ENCODE measurements around the gene GPANK1. TPM values are rescaled to one million over a fixed set of nuclear protein-coding genes. Genes with fewer than 3 reads are reported as not detected.
A peak's percentile ranks its signal among the peaks of the same experiment; 100 is the strongest.

Gene GPANK1
- total RNA-seq, 1 donor from 2014 or later: 18.7 TPM

- Mint-ChIP-seq H3K4me3 (ENCODE audit: unreplicated experiment) (no peak overlapping the region), H3K4me1 (ENCODE audit: unreplicated experiment) (no peaks in the 10 kb centered on the region), H3K9me3 (ENCODE audit: unreplicated experiment) (no peaks in the 10 kb centered on the region), H3K27ac (ENCODE audit: unreplicated experiment) (no peak overlapping the region), H3K27me3 (ENCODE audit: unreplicated experiment) (no peaks in the 10 kb centered on the region), H3K36me3 (ENCODE audit: unreplicated experiment) (peaks cover 43% of the 10 kb centered on the region)
- no peak for DNase-seq (ENCODE audit: extremely low spot score, unreplicated experiment)
- no peak for TF ChIP-seq CTCF (IDR thresholded peaks at IDR 0.05)
Observed at GRCh38 chr6:31643818-31644454, 20.9 kb downstream of the GPANK1 start.

GRCh38 chr6:31642798-31643570 lies 21.8 kb downstream of the GPANK1 start:
- H3K27ac Mint-ChIP-seq (ENCODE audit: unreplicated experiment): no peak overlapping the region
- no peak for TF ChIP-seq CTCF (IDR thresholded peaks at IDR 0.05)
- H3K9me3 Mint-ChIP-seq (ENCODE audit: unreplicated experiment): no peaks in the 10 kb centered on the region
- no peaks in the 10 kb centered on the region for H3K4me1 Mint-ChIP-seq (ENCODE audit: unreplicated experiment)
- H3K4me3 Mint-ChIP-seq (ENCODE audit: unreplicated experiment): no peak overlapping the region
- H3K36me3 Mint-ChIP-seq (ENCODE audit: unreplicated experiment): peaks cover 36% of the 10 kb centered on the region
- no peaks in the 10 kb centered on the region for H3K27me3 Mint-ChIP-seq (ENCODE audit: unreplicated experiment)
- no peak for DNase-seq (ENCODE audit: extremely low spot score, unreplicated experiment)

GRCh38 chr6:31641370-31641769 lies 23.4 kb downstream of the GPANK1 start:
- H3K9me3 Mint-ChIP-seq (ENCODE audit: unreplicated experiment): no peaks in the 10 kb centered on the region
- H3K36me3 Mint-ChIP-seq (ENCODE audit: unreplicated experiment): peaks cover 34% of the 10 kb centered on the region
- H3K4me3 Mint-ChIP-seq (ENCODE audit: unreplicated experiment): no peak overlapping the region
- H3K27me3 Mint-ChIP-seq (ENCODE audit: unreplicated experiment): no peaks in the 10 kb centered on the region
- no peaks in the 10 kb centered on the region for H3K4me1 Mint-ChIP-seq (ENCODE audit: unreplicated experiment)
- H3K27ac Mint-ChIP-seq (ENCODE audit: unreplicated experiment): no peak overlapping the region
- DNase-seq (ENCODE audit: extremely low spot score, unreplicated experiment): no peak
- TF ChIP-seq CTCF (IDR thresholded peaks at IDR 0.05): no peak

GRCh38 chr6:31640612-31641011 lies 24.2 kb downstream of the GPANK1 start:
- no peak for DNase-seq (ENCODE audit: extremely low spot score, unreplicated experiment)
- peaks cover 32% of the 10 kb centered on the region for H3K36me3 Mint-ChIP-seq (ENCODE audit: unreplicated experiment)
- no peaks in the 10 kb centered on the region for H3K27me3 Mint-ChIP-seq (ENCODE audit: unreplicated experiment)
- no peak for TF ChIP-seq CTCF (IDR thresholded peaks at IDR 0.05)
- no peaks in the 10 kb centered on the region for H3K9me3 Mint-ChIP-seq (ENCODE audit: unreplicated experiment)
- no peak overlapping the region for H3K4me3 Mint-ChIP-seq (ENCODE audit: unreplicated experiment)
- peak overlapping the region; percentile 23 for H3K27ac Mint-ChIP-seq (ENCODE audit: unreplicated experiment)
- no peaks in the 10 kb centered on the region for H3K4me1 Mint-ChIP-seq (ENCODE audit: unreplicated experiment)

- peaks cover 33% of the 10 kb centered on the region for H3K36me3 Mint-ChIP-seq (ENCODE audit: unreplicated experiment)
- no peak for DNase-seq (ENCODE audit: extremely low spot score, unreplicated experiment)
- no peak for TF ChIP-seq CTCF (IDR thresholded peaks at IDR 0.05)
- H3K4me3 Mint-ChIP-seq (ENCODE audit: unreplicated experiment): no peak overlapping the region
- no peaks in the 10 kb centered on the region for H3K4me1 Mint-ChIP-seq (ENCODE audit: unreplicated experiment)
- H3K27ac Mint-ChIP-seq (ENCODE audit: unreplicated experiment): no peak overlapping the region
- no peaks in the 10 kb centered on the region for H3K27me3 Mint-ChIP-seq (ENCODE audit: unreplicated experiment)
- no peaks in the 10 kb centered on the region for H3K9me3 Mint-ChIP-seq (ENCODE audit: unreplicated experiment)
Observed at GRCh38 chr6:31639449-31639861, 25.3 kb downstream of the GPANK1 start.

Measured in osteocyte (in vitro differentiated cells).